Bronchial epithelial cell (primary cell): ENCODE data around the gene RNF32. TPM values are rescaled to one million over a fixed set of nuclear protein-coding genes. Genes with fewer than 3 reads are reported as not detected.
"Not testable (repeated sequence)": the region's sequence is repeated elsewhere in the genome, so short reads cannot be mapped to it uniquely, and the experiment has no call there.

ENCODE experiments used
- DNase-seq: peaks from one replicate; pipeline ENCODE4 v3.0.0-alpha.2; 2010; ENCODE audit warnings: low read depth
- FAIRE-seq: peaks from 2 replicates; lab custom pipeline; 2011; peaks lifted over from hg19 to GRCh38; lab: Jason Lieb, UNC
- H3K27me3 ChIP-seq: 2 replicates; pipeline ENCODE4 v1.5.1; 2011; ENCODE audit warnings: low read length; ENCODE audit not compliant: control insufficient read depth, insufficient read depth
- H3K36me3 ChIP-seq: 2 replicates; pipeline ENCODE4 v1.5.1; 2011; ENCODE audit warnings: low read length; ENCODE audit not compliant: control insufficient read depth, insufficient read depth
- H3K4me3 ChIP-seq: 2 replicates; pipeline ENCODE4 v1.5.1; 2011; ENCODE audit warnings: mild to moderate bottlenecking, low read depth, low read length, control low read depth
- total RNA-seq: library from RNA; depleted of rRNA; stranded (reverse); fragments of >200 nt; gene quantifications from 2 replicates; pipeline ENCODE4 v1.2.1, GENCODE V29; 2014
- TF ChIP-seq, protein P1 (sequence below): IDR thresholded peaks from 2 replicates; pipeline ENCODE4 v1.5.1; 2011; ENCODE audit warnings: mild to moderate bottlenecking, moderate library complexity, low read length, control low read depth, inconsistent platforms; ENCODE audit not compliant: insufficient read depth, severe bottlenecking

RNF32 gene
- total RNA-seq, 1 donor from 2014 or later: 1.8 TPM

DNA sequence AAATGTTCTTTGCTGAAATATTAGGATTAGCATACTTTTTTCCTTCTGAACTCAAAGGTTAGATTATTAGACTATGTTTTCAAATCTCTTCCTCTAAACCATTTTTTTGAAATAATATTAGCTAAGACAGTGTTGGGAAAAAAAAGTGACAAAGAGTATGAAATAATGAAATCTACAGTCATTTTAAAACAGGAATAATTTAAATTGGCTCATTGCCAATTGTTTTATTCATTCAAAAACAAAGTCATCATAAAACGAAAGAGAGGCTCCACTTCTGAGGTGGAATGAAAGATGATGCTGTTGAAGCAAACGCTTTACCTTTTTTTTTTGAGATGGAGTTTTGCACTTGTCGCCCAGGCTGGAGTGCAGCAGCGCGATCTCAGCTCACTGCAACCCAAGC is 51.2 kb downstream of the RNF32 start:
- Histone ChIP-seq H3K27me3 (no peaks in the 10 kb centered on the region), H3K4me3 (no peak overlapping the region), H3K36me3 (no peaks in the 10 kb centered on the region)
- DNase-seq (no peak), FAIRE-seq (no peak)
- TF ChIP-seq, protein P1, sequence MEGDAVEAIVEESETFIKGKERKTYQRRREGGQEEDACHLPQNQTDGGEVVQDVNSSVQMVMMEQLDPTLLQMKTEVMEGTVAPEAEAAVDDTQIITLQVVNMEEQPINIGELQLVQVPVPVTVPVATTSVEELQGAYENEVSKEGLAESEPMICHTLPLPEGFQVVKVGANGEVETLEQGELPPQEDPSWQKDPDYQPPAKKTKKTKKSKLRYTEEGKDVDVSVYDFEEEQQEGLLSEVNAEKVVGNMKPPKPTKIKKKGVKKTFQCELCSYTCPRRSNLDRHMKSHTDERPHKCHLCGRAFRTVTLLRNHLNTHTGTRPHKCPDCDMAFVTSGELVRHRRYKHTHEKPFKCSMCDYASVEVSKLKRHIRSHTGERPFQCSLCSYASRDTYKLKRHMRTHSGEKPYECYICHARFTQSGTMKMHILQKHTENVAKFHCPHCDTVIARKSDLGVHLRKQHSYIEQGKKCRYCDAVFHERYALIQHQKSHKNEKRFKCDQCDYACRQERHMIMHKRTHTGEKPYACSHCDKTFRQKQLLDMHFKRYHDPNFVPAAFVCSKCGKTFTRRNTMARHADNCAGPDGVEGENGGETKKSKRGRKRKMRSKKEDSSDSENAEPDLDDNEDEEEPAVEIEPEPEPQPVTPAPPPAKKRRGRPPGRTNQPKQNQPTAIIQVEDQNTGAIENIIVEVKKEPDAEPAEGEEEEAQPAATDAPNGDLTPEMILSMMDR: no peak

- Histone ChIP-seq H3K36me3 (no peaks in the 10 kb centered on the region), H3K4me3 (no peak overlapping the region), H3K27me3 (no peaks in the 10 kb centered on the region)
- FAIRE-seq: no peak
- no peak for DNase-seq
- TF ChIP-seq, protein P1: no peak
These were observed 52.3 kb downstream of the RNF32 start for GRCh38 chr7:156692849-156693248.

DNA sequence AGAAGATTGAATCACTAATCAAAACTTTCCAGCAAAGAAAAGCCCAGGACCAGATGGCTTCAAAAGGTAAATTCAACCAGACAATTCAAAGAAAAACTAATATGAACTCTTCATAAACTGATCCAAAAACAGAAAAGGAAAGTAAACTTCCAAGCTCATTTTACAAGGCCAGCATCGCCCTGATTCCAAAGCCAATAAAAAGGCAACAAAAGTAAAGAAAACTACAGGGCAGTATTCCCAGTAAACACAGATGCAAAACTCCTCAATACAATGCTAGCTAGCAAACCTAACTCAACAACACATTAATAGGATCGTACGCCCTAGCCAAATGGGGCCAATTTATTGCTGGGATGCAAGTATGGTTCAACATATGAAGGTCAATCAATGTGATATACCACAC is 53.1 kb downstream of the RNF32 start:
- TF ChIP-seq, protein P1: no peak
- FAIRE-seq (no peak), DNase-seq (no peak)
- Histone ChIP-seq H3K27me3 (no peaks in the 10 kb centered on the region), H3K36me3 (no peaks in the 10 kb centered on the region), H3K4me3 (no peak overlapping the region)

GRCh38 chr7:156697283-156697682 is 56.7 kb downstream of the RNF32 start:
- DNase-seq, H3K4me3 ChIP-seq, H3K36me3 ChIP-seq, FAIRE-seq, H3K27me3 ChIP-seq: not testable (repeated sequence)

DNA sequence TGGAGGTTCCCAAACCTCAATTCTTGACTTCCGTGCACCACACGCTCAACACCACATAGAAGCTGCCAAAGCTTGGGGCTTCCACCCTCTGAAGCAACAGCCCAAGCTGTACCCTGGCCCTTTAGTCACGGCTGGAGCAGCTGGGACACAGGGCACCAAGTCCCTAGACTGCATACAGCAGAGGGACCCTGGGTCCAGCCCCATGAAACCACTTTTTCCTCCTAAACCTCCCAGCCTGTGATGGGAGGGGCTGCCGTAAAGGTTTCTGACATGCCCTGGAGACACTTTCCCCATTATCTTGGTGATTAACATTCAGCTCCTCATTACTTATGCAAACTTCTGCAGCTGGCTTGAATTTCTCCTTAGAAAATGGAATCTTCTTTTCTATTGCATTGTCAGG is 57.9 kb downstream of the RNF32 start:
- FAIRE-seq, H3K27me3 ChIP-seq, H3K36me3 ChIP-seq, H3K4me3 ChIP-seq, DNase-seq: not testable (repeated sequence)

- not testable (repeated sequence) for H3K36me3 ChIP-seq, FAIRE-seq, H3K27me3 ChIP-seq, DNase-seq, H3K4me3 ChIP-seq
These were observed 61.2 kb downstream of the RNF32 start for GRCh38 chr7:156701787-156702186.

DNA sequence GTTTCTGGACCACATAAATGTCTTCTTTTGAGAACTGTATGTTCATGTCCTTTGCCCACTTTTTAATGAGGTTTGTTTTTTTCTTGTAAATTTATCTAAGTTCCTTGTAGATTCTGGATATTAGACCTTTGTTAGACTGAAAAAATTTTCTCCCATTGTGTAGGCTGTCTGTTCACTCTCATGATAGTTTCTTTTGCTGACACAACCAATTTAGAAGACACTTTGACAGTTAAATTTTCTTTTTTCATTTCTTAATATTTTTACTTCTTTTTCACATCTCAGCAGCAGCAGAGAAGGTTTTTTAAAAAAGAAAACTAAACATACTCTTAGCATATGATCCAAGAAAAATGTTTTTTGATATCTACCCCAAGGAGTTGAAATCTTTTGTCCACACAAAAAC is 61.8 kb downstream of the RNF32 start:
- no peaks in the 10 kb centered on the region for H3K27me3 ChIP-seq
- H3K4me3 ChIP-seq: no peak overlapping the region
- no peaks in the 10 kb centered on the region for H3K36me3 ChIP-seq
- TF ChIP-seq, protein P1: no peak
- no peak for FAIRE-seq
- no peak for DNase-seq
